Measurements from ENCODE around the gene EML1. TPM values are rescaled to one million over a fixed set of nuclear protein-coding genes. Genes with fewer than 3 reads are reported as not detected.

EML1 gene
- total RNA-seq, 1 donor from 2014 or later, result 39.5 TPM

GRCh38 chr14:99840774-99841305 is 47.6 kb downstream of the EML1 start:
- no peak for DNase-seq
- ATAC-seq (ENCODE audit: poor library complexity), result peak; percentile 60
- intact Hi-C loops (cut with DNase I), result no loop called here

- ATAC-seq (ENCODE audit: poor library complexity) (peak; percentile 72), DNase-seq (no peak)
- intact Hi-C loops (cut with DNase I), result no loop called here
Observed at GRCh38 chr14:99841436-99842071, 48.3 kb downstream of the EML1 start.

GRCh38 chr14:99842141-99842540 is 48.9 kb downstream of the EML1 start:
- intact Hi-C loops (cut with DNase I), result no loop called here
- DNase-seq (no peak), ATAC-seq (ENCODE audit: poor library complexity) (no peak)

- intact Hi-C loops (cut with DNase I), result no loop called here
- ATAC-seq (ENCODE audit: poor library complexity) (no peak), DNase-seq (no peak)
Observed at GRCh38 chr14:99846808-99847207, 53.6 kb downstream of the EML1 start.

- intact Hi-C loops (cut with DNase I), result no loop called here
- DNase-seq (no peak), ATAC-seq (ENCODE audit: poor library complexity) (no peak)
Observed at GRCh38 chr14:99850709-99851108, 57.5 kb downstream of the EML1 start.

GRCh38 chr14:99852578-99852977 is 59.4 kb downstream of the EML1 start:
- intact Hi-C loops (cut with DNase I), result no loop called here
- no peak for ATAC-seq (ENCODE audit: poor library complexity)
- DNase-seq, result no peak

GRCh38 chr14:99853206-99853605 is 60.0 kb downstream of the EML1 start:
- intact Hi-C loops (cut with DNase I), result no loop called here
- ATAC-seq (ENCODE audit: poor library complexity) (peak; percentile 88), DNase-seq (peak; percentile 55)

GRCh38 chr14:99854831-99855230 is 61.6 kb downstream of the EML1 start:
- no peak for ATAC-seq (ENCODE audit: poor library complexity)
- DNase-seq, result no peak
- intact Hi-C loops (cut with DNase I), result no loop called here

- no peak for DNase-seq
- no peak for ATAC-seq (ENCODE audit: poor library complexity)
- intact Hi-C loops (cut with DNase I), result no loop called here
Observed at GRCh38 chr14:99855271-99855670, 62.1 kb downstream of the EML1 start.

- intact Hi-C loops (cut with DNase I), result no loop called here
- no peak for DNase-seq
- no peak for ATAC-seq (ENCODE audit: poor library complexity)
Observed at GRCh38 chr14:99857551-99857950, 64.3 kb downstream of the EML1 start.

- ATAC-seq (ENCODE audit: poor library complexity), result no peak
- no peak for DNase-seq
- intact Hi-C loops (cut with DNase I), result no loop called here
Observed at GRCh38 chr14:99860219-99860618, 67.0 kb downstream of the EML1 start.

GRCh38 chr14:99862136-99862535 is 68.9 kb downstream of the EML1 start:
- intact Hi-C loops (cut with DNase I), result no loop called here
- DNase-seq (no peak), ATAC-seq (ENCODE audit: poor library complexity) (no peak)

- ATAC-seq (ENCODE audit: poor library complexity), result no peak
- no peak for DNase-seq
- intact Hi-C loops (cut with DNase I), result no loop called here
Observed at GRCh38 chr14:99863059-99863458, 69.8 kb downstream of the EML1 start.

- DNase-seq (no peak), ATAC-seq (ENCODE audit: poor library complexity) (peak; percentile 60)
- intact Hi-C loops (cut with DNase I), result no loop called here
Observed at GRCh38 chr14:99865408-99865807, 72.2 kb downstream of the EML1 start.

- ATAC-seq (ENCODE audit: poor library complexity) (no peak), DNase-seq (no peak)
- intact Hi-C loops (cut with DNase I), result no loop called here
Observed at GRCh38 chr14:99870617-99871016, 77.4 kb downstream of the EML1 start.

- ATAC-seq (ENCODE audit: poor library complexity), result no peak
- no peak for DNase-seq
- intact Hi-C loops (cut with DNase I), result no loop called here
Observed at GRCh38 chr14:99871771-99872170, 78.6 kb downstream of the EML1 start.

- intact Hi-C loops (cut with DNase I), result no loop called here
- no peak for ATAC-seq (ENCODE audit: poor library complexity)
- DNase-seq, result no peak
Observed at GRCh38 chr14:99872786-99873440, 79.7 kb downstream of the EML1 start.

GRCh38 chr14:99873653-99874052 is 80.4 kb downstream of the EML1 start:
- DNase-seq, result no peak
- ATAC-seq (ENCODE audit: poor library complexity), result no peak
- intact Hi-C loops (cut with DNase I), result no loop called here

GRCh38 chr14:99874306-99874705 is 81.1 kb downstream of the EML1 start:
- ATAC-seq (ENCODE audit: poor library complexity) (no peak), DNase-seq (no peak)
- intact Hi-C loops (cut with DNase I), result no loop called here

GRCh38 chr14:99875421-99875820 is 82.2 kb downstream of the EML1 start:
- DNase-seq, result no peak
- no peak for ATAC-seq (ENCODE audit: poor library complexity)
- intact Hi-C loops (cut with DNase I), result no loop called here
